GM21529 (cell line): Measurements from ENCODE around the gene CIB1.
"Not testable (repeated sequence)": the region's sequence is repeated elsewhere in the genome, so short reads cannot be mapped to it uniquely, and the experiment has no call there.

Experiments
- ATAC-seq: cut with Tn5 transposase; IDR thresholded peaks from one replicate; pipeline ENCODE4 v1.9.1; 2021; ENCODE audit not compliant: unreplicated experiment

Gene CIB1

GRCh38 chr15:90201130-90201943 lies 32.4 kb downstream of the CIB1 start, which contains the start of gene SEMA4B:
Gene SEMA4B (plus strand): TSS chr15:90201330. CDS start chr15:90201579, 249 bp downstream.
- ATAC-seq, result peak; percentile 90

DNA sequence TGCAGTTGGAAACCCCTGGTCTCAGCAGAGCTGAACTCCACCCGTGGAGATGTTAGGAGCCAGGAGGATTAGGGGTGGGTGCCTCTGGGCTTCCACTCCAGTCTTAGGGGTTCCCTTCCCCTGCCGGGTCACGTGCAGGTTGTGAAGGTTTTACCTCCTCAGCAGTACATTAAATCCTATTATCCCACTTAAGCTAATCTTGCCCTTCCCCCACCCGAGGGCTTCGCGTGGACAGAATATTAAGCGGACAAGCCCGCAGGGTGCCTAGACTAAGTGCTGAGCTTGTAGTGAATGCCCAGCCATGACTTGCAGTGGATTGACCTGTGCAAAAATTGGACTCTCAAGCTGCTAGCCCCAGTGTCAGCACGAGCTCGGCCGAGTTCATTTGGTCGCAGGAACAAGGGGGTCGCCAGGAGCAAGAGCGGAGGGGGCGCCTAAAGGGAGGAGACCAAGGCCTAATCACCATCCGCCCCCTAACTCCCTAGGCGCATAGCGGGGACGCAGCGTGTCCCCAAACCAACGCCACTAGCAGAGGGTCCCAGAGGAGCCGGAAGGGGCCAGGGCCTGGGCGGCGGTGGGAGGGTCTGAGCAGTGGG lies 33.1 kb downstream of the CIB1 start:
- ATAC-seq, result peak; percentile 34

GRCh38 chr15:90194655-90195054 lies 39.1 kb downstream of the CIB1 start:
- no peak for ATAC-seq

DNA sequence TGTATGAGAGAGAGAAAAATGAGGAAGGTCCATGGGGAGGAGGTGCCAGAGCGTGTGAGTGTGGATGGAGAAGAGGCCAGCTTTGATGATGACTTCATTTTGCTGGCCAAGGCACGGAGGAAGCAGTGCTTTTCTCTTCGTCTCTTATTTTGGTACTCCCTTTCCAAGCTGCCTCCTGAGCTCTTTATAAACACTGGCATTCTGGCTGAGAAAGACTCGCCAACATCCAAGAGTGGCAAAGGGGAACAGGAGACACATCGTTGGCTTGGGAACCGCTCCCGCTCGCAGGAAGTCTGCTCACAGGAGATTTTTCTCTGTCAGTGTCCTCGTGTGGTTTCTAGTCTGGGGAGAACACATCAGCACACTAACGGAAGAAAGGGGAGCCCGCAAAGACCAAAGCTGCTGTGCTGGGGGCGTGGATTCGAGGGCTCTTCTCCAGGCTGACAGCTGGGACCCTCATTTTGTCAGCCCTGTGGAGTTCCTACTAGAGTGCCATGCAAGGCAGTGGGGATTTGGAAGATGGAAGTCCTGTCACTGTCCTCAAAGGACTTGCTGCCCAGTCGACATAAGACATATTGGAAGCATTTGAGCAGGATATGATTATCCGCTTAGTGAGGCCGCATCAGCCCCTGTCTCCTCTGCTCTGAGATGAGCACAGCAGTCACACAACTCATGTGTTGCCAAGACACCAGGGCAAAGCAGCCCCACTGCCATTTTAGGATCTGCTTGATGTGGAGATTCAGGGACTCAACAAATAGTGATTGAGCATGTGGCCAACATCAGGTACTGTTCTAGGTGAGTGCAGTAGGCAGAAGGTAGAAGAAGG lies 40.6 kb downstream of the CIB1 start:
- ATAC-seq, result no peak

- ATAC-seq, result peak; percentile 63
These were observed 41.8 kb downstream of the CIB1 start for GRCh38 chr15:90191794-90192509.

GRCh38 chr15:90191344-90191687 lies 42.4 kb downstream of the CIB1 start:
- ATAC-seq, result peak; percentile 19

- ATAC-seq, result peak; percentile 56
These were observed 43.0 kb downstream of the CIB1 start for GRCh38 chr15:90190606-90191343.

- ATAC-seq, result no peak
These were observed 43.8 kb downstream of the CIB1 start for GRCh38 chr15:90189781-90190467.

GRCh38 chr15:90188914-90189748 lies 44.6 kb downstream of the CIB1 start:
- no peak for ATAC-seq

GRCh38 chr15:90188065-90188464 lies 45.7 kb downstream of the CIB1 start:
- ATAC-seq, result not testable (repeated sequence)

- ATAC-seq, result no peak
These were observed 46.4 kb downstream of the CIB1 start for GRCh38 chr15:90187257-90187868.

- peak; percentile 62 for ATAC-seq
These were observed 48.7 kb downstream of the CIB1 start for GRCh38 chr15:90184786-90185704.

DNA sequence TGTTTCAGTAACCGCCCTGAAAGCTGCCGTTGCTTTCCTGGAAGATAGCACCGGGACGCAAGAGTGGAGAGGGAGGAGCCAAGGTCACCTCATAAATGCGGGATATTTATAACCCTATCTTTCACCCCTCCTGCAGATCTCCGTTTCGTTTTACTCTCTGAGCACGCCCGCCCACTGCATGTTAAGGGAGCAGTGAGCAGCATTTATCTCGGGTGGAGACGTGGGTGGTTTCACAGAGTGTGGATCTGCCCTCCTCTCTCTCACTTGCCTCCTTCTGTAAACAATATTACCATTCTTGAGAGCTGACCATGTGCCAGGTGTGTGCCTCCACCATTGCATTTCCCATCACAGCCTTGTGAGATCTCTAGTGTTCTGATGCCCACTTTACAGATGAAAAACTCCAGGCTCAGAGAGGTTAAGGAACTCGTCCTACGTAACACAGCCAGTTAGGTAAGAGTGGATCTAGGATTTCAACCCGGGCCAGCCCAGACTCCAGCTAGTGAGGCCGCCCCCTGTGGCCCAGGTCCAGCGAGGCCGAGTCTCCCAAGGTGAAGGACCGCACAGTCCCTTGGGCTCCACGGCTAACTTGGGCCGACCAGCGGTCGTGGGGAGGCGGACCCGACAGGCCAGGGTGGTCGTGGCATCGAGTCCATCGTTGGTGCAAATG lies 49.5 kb downstream of the CIB1 start:
- peak; percentile 68 for ATAC-seq

- ATAC-seq, result no peak
These were observed 52.0 kb downstream of the CIB1 start for GRCh38 chr15:90181776-90182175.
